GM12878 (cell line): ENCODE data around the gene CBX8. TPM values are rescaled to one million over a fixed set of nuclear protein-coding genes. Genes with fewer than 3 reads are reported as not detected.
A peak's percentile ranks its signal among the peaks of the same experiment; 100 is the strongest.

ENCODE experiments used
- ATAC-seq: fragments of 200-7000 bp; cut with Tn5 transposase; 3 replicates; pipeline ENCODE4 v1.9.1; 2020; ENCODE audit warnings: mild to moderate bottlenecking, moderate library complexity
- BruUV-seq: library from RNA; stranded (reverse); fragments of 400-500 nt; replicated peaks from 2 replicates; lab custom pipeline; 2021; lab: Mats Ljungman, UMichigan
- CTCF ChIA-PET: fragments of 300-600 bp; sonication (Branson Sonifier 250); formaldehyde crosslinking; extraction: SDS; loops from one replicate; lab custom pipeline; 2021; ENCODE audit warnings: inconsistent platforms; lab: Yijun Ruan, JAX
- POLR2A ChIA-PET: fragments of 350-600 bp; formaldehyde crosslinking; extraction: SDS; loops from one replicate; lab custom pipeline; 2021; ENCODE audit warnings: inconsistent platforms; lab: Charles Lee
- RAD21 ChIA-PET: fragments of 300-600 bp; sonication (Branson Sonifier 250); formaldehyde crosslinking; loops from one replicate; lab custom pipeline; 2023; ENCODE audit warnings: antibody characterized with exemption; ENCODE audit not compliant: unreplicated experiment; lab: Charles Lee
- SMC1A ChIA-PET: fragments of 300-600 bp; sonication (Branson Sonifier 250); formaldehyde crosslinking; loops from one replicate; lab custom pipeline; 2023; ENCODE audit not compliant: unreplicated experiment, uncharacterized antibody; lab: Charles Lee
- DNase-seq: peaks from one replicate; pipeline ENCODE4 v3.0.0-alpha.2; 2011; ENCODE audit warnings: low read depth, low spot score
- FAIRE-seq: peaks from 3 replicates; lab custom pipeline; 2011; peaks lifted over from hg19 to GRCh38; lab: Jason Lieb, UNC
- H2AFZ ChIP-seq: 2 replicates; pipeline ENCODE4 v1.6.0; 2011; ENCODE audit warnings: low read depth, low read length, control low read depth; ENCODE audit not compliant: control insufficient read depth
- H3K27ac ChIP-seq: 2 replicates; pipeline ENCODE4 v1.5.1; 2011; ENCODE audit warnings: control low read depth; ENCODE audit not compliant: control insufficient read depth, insufficient read depth
- H3K27me3 ChIP-seq, 2 experiments: replicated peaks in 1 of 2; 2 replicates each; pipeline versions ENCODE4 v1.6.0 to v1.6.1; 2011; ENCODE audit warnings: low read length in 1 of 2; ENCODE audit not compliant: control insufficient read depth in 2 of 2, insufficient read depth in 2 of 2
- H3K36me3 ChIP-seq, 2 experiments: 2 replicates each; pipeline ENCODE4 v1.5.1; 2011; ENCODE audit warnings: low read length in 1 of 2; ENCODE audit not compliant: control insufficient read depth in 2 of 2, insufficient read depth in 2 of 2
- H3K4me1 ChIP-seq: 2 replicates; pipeline ENCODE4 v1.6.1; 2011; ENCODE audit warnings: mild to moderate bottlenecking, low read length, moderate library complexity, mixed read lengths; ENCODE audit not compliant: control insufficient read depth, insufficient read depth
- H3K4me2 ChIP-seq: 2 replicates; pipeline ENCODE4 v1.6.0; 2011; ENCODE audit warnings: control low read depth; ENCODE audit not compliant: control insufficient read depth, insufficient read depth
- H3K4me3 ChIP-seq: fragments of 200-600 bp; sonication (generic); 2 replicates; pipeline ENCODE4 v1.5.1; 2016
- H3K79me2 ChIP-seq: 2 replicates; pipeline ENCODE4 v1.6.0; 2011; ENCODE audit warnings: low read length; ENCODE audit not compliant: control insufficient read depth, insufficient read depth
- H3K9ac ChIP-seq: 2 replicates; pipeline ENCODE4 v1.8.0; 2011; ENCODE audit warnings: low read length, control low read depth, mixed read lengths; ENCODE audit not compliant: control insufficient read depth, insufficient read depth
- H3K9me3 ChIP-seq: replicated peaks from 3 replicates; pipeline ENCODE4 v1.5.1; 2011; ENCODE audit warnings: mild to moderate bottlenecking, low read length; ENCODE audit not compliant: control insufficient read depth, insufficient read depth
- H4K20me1 ChIP-seq: 2 replicates; pipeline ENCODE4 v1.6.0; 2011; ENCODE audit not compliant: control insufficient read depth, insufficient read depth
- ATF7 ChIP-seq: fragments of 450-650 bp; IDR thresholded peaks from 2 replicates; pipeline ENCODE4 v1.6.1; 2016; ENCODE audit warnings: low read depth, mild to moderate bottlenecking
- SUZ12 ChIP-seq: fragments of 200-600 bp; sonication (generic); IDR thresholded peaks from one replicate; pipeline ENCODE4 v1.6.1; 2018; ENCODE audit warnings: antibody characterized with exemption, mild to moderate bottlenecking; ENCODE audit not compliant: unreplicated experiment
- TARDBP ChIP-seq: IDR thresholded peaks from 2 replicates; pipeline ENCODE4 v1.6.1; 2016; ENCODE audit warnings: borderline replicate concordance
- WGBS: methylation state at CpG from one replicate; pipeline ENCODE4 v1.1.6; 2016; ENCODE audit warnings: low lambda C conversion rate; ENCODE audit not compliant: insufficient replicate concordance, insufficient coverage; ENCODE audit errors: missing lambda C conversion rate; 5-methylcytosine and 5-hydroxymethylcytosine counted together
- in situ Hi-C: fragments of 300-500 bp; cut with MboI; formaldehyde crosslinking; loops from 9 replicates; pipeline ENCODE4 v1.14.3; 2018; ENCODE audit warnings: mixed read lengths
- intact Hi-C: fragments of 100-400 bp; cut with micrococcal nuclease; formaldehyde crosslinking; loops from one replicate; pipeline ENCODE4 v1.14.2; 2022; ENCODE audit not compliant: unreplicated experiment
- polyA plus RNA-seq, 11 experiments: library from polyadenylated mRNA; depleted of rRNA in 4 of 11; unstranded in 6 of 11; stranded (reverse) in 5 of 11; fragments of >200 nt; fragmentation: Nextera tagmentation in 4 of 11; fragmentation: Illumina TruSeq in 1 of 11; extraction: Ambion mirVana in 4 of 11; extraction: Trizol in 1 of 11; gene quantifications; 1 replicate in 1 of 11; 2 replicates in 10 of 11; pipeline versions ENCODE4 v1.2.1 to v1.2.3, GENCODE V29; 2011 to 2016; ENCODE audit warnings: inconsistent platforms in 2 of 11, missing spikeins in 2 of 11, low read depth in 1 of 11
- total RNA-seq, 4 experiments: library from RNA; depleted of rRNA in 3 of 4; stranded (reverse); fragments of >200 nt in 3 of 4; fragmentation: Illumina TruSeq in 1 of 4; extraction: Trizol in 1 of 4; gene quantifications; 2 replicates each; pipeline versions ENCODE4 v1.2.1 to v1.2.3, GENCODE V29; 2013 to 2021
- TF ChIP-seq, protein P1 (sequence below): IDR thresholded peaks from 2 replicates; pipeline ENCODE4 v1.6.1; 2012; ENCODE audit warnings: low read depth, low read length, improper control_type of control experiment

CBX8 gene
- total and polyA plus RNA-seq, 10 of the 15 experiments (the other 5 are each of a cell fraction or from before 2014, with no cell fraction given), result 0.03 to 6.7 (median 1.9) TPM

DNA sequence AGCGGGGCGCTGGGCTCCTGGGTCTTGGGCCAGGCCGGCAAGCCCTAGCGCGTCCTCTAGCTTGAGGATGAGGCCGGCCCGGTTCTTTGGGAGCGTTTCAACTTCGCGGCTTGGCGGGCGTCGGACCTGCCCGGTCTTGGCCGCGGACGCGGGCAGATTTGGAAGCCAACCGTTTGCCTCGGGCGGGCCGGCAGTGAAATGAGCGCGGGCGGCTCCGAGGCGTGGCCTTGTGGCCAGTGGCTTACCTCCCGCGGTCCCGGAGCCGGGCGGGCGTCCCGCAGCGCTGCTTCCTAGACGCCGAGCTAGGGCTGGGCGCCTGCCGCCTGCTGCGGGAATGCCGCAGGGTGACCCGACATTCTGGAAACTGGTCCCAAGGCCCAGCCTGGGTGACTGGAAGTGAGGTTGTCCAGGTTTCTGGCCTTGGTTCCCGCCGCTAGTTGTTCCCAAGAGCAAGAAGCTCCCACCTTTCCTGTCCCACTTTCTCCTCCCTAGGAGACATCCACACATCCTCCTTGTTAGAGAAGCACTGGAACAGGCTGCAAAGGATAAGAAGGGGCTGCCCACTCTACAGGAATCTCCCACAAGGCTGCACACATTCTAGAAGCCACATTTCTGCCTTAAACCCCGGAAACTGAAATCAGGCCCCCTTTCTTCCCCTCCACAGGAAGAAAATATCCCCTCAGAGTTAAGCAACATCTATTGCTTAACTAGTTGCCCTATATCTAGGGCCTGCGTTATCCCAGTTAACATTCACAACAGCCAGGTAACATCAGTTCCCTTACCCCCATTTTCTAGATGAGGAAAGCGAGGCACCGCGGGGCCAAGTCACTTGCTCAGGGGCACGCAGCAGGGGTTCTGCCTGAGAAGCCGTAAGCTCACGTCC, 4.5 kb upstream of the CBX8 start:
- 39% methylated on average over 32 of the region's 52 CpGs for WGBS
- Histone ChIP-seq H2AFZ (no peak overlapping the region; the same call in 1 of the 2 replicates), H3K9me3 (no peaks in the 10 kb centered on the region; the same call in 2 of the 3 replicates), H3K79me2 (no peaks in the 10 kb centered on the region), H3K9ac (no peak overlapping the region), H3K27me3 (peaks cover 19 to 52% of the 10 kb centered on the region in 2 experiments), H3K4me3 (peak overlapping the region; percentile 12; the same call in 1 of the 2 replicates), H3K27ac (no peak overlapping the region), H3K4me1 (peaks cover 55% of the 10 kb centered on the region), H3K36me3 (no peaks in the 10 kb centered on the region), H4K20me1 (no peaks in the 10 kb centered on the region), H3K4me2 (peak overlapping the region; percentile 69; the same call in 1 of the 2 replicates)
- RAD21 ChIA-PET, result interaction anchor here (0.8 kb wide), 1 partner anchor 9 kb away, joined by 3 read pairs; no protein-coding TSS in a partner anchor
- ATAC-seq (no peak), DNase-seq (no peak), FAIRE-seq (no peak)
- in situ Hi-C loops (no loop called here), intact Hi-C loops (loop anchor here (5.0 kb wide), 1 partner anchor 36 kb away; the partner anchor contains the start of gene CBX4)
- TF ChIP-seq, protein P1, sequence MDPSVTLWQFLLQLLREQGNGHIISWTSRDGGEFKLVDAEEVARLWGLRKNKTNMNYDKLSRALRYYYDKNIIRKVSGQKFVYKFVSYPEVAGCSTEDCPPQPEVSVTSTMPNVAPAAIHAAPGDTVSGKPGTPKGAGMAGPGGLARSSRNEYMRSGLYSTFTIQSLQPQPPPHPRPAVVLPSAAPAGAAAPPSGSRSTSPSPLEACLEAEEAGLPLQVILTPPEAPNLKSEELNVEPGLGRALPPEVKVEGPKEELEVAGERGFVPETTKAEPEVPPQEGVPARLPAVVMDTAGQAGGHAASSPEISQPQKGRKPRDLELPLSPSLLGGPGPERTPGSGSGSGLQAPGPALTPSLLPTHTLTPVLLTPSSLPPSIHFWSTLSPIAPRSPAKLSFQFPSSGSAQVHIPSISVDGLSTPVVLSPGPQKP, result no peak
- TF ChIP-seq ATF7 (no peak), SUZ12 (peak; percentile 10), TARDBP (no peak)
- BruUV-seq, result no TSS peak
- POLR2A ChIA-PET, result no interaction called here
- CTCF ChIA-PET, result interaction anchor here (1.2 kb wide), 1 partner anchor 24 kb away, joined by 3 read pairs; no protein-coding TSS in a partner anchor
- SMC1A ChIA-PET, result no interaction called here
